ENCODE measurements around the gene DNAJC22.

DNA sequence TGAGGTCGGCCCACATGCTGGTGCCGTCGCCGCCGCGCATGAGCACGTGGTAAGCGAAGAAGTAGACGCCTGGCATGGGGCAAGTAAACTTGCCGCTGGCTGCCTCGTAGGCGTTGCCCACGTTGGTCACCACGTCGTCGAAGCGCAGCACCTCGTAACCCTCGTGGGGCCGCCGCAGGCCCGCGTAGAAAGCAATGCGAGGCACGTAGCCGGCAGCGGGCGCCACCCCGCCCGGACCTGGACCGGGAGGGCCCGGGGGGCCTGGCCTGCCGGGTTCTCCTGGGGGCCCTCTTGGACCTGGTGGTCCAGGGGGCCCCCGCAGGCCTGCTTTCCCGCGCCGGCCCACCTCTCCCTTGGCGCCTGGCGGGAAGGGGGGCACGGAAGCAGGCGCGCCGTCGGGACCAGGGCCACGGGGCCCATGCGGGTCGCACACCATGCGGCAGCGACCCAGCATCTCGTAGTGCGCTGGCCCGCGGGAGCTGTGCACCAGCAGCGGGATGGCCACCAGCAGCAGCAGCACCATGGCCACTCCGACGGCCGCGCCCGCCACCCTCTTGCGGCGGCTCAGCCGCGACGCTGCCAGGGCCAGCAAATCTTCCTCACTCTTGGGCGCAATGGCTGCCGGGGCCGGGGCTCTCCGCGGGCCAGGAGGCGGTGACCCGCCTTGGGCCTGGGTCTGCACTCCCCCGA, 10.6 kb upstream of the DNAJC22 start:
- no peak for TF ChIP-seq TAF1 (IDR thresholded peaks at IDR 0.05; ENCODE audit: low read depth, low read length)
- TF ChIP-seq POLR2AphosphoS5 (IDR thresholded peaks at IDR 0.05; ENCODE audit: low read depth, low read length): no peak
- TF ChIP-seq POLR2A (IDR thresholded peaks at IDR 0.05; ENCODE audit: low read depth, low read length): no peak
- no peak for TF ChIP-seq SPI1 (IDR thresholded peaks at IDR 0.05; ENCODE audit: low read depth, low read length)
- TF ChIP-seq PAX5 (IDR thresholded peaks at IDR 0.05; ENCODE audit: insufficient read depth, low read length, severe bottlenecking): no peak
- TF ChIP-seq POU2F2 (IDR thresholded peaks at IDR 0.05; ENCODE audit: low read depth, low read length): no peak
